IPS DF 6.9 (cell line): ENCODE data around the gene VPS33A.
A peak's percentile ranks its signal among the peaks of the same experiment; 100 is the strongest.

ENCODE experiments used
- DNase-seq: peaks from one replicate; pipeline ENCODE4 v3.0.0-alpha.2; 2013; ENCODE audit warnings: low read depth, low spot score
- H3K27ac ChIP-seq: one replicate; pipeline ENCODE4 v1.5.1; 2013; ENCODE audit warnings: low read length, control low read depth
- H3K27me3 ChIP-seq: 2 replicates; pipeline ENCODE4 v1.6.1; 2013; ENCODE audit warnings: mild to moderate bottlenecking, low read length; ENCODE audit not compliant: control insufficient read depth, insufficient read depth
- H3K36me3 ChIP-seq: 2 replicates; pipeline ENCODE4 v1.6.1; 2013; ENCODE audit warnings: low read length; ENCODE audit not compliant: control insufficient read depth, insufficient read depth
- H3K4me1 ChIP-seq: 2 replicates; pipeline ENCODE4 v1.6.1; 2013; ENCODE audit warnings: low read length; ENCODE audit not compliant: control insufficient read depth, insufficient read depth
- H3K4me3 ChIP-seq: 2 replicates; pipeline ENCODE4 v1.5.1; 2013; ENCODE audit warnings: mild to moderate bottlenecking, low read length
- H3K9me3 ChIP-seq: 2 replicates; pipeline ENCODE4 v1.6.1; 2013; ENCODE audit warnings: low read length, inconsistent platforms; ENCODE audit not compliant: control insufficient read depth, insufficient read depth
- WGBS: extraction: QIAGEN DNeasy Blood & Tissue Kit; methylation state at CpG from one replicate; pipeline ENCODE4 v1.1.7; 2013; ENCODE audit warnings: mixed read lengths, missing lambda C conversion rate; ENCODE audit not compliant: insufficient read length, insufficient coverage; 5-methylcytosine and 5-hydroxymethylcytosine counted together

Gene VPS33A

GRCh38 chr12:122228092-122228491 lies 38.2 kb downstream of the VPS33A start:
- H3K9me3 ChIP-seq, result no peaks in the 10 kb centered on the region
- no peak for DNase-seq
- no peaks in the 10 kb centered on the region for H3K27me3 ChIP-seq
- no CpG with 5 or more reads among the region's 5 CpGs for WGBS
- H3K27ac ChIP-seq, result no peak overlapping the region
- no peak overlapping the region for H3K4me3 ChIP-seq
- H3K36me3 ChIP-seq, result no peaks in the 10 kb centered on the region
- peaks cover 5% of the 10 kb centered on the region for H3K4me1 ChIP-seq

- Histone ChIP-seq H3K4me1 (peaks cover 5% of the 10 kb centered on the region), H3K4me3 (no peak overlapping the region)
- WGBS, result no CpG with 5 or more reads among the region's 17 CpGs
These were observed 39.0 kb downstream of the VPS33A start for GRCh38 chr12:122227341-122227740.

GRCh38 chr12:122226366-122227125 lies 39.7 kb downstream of the VPS33A start:
- H3K4me3 ChIP-seq, result peak overlapping the region; percentile 19; the same call in 1 of the 2 replicates
- no peaks in the 10 kb centered on the region for H3K9me3 ChIP-seq
- no peak for DNase-seq
- H3K27me3 ChIP-seq, result no peaks in the 10 kb centered on the region
- no peak overlapping the region for H3K27ac ChIP-seq
- H3K4me1 ChIP-seq, result peaks cover 5% of the 10 kb centered on the region
- no CpG with 5 or more reads among the region's 55 CpGs for WGBS
- H3K36me3 ChIP-seq, result peaks cover 3% of the 10 kb centered on the region; the same call in 1 of the 2 replicates

More at GRCh38 chr12:122227341-122227740, 39.0 kb downstream of the VPS33A start:
- no peaks in the 10 kb centered on the region for H3K27me3 ChIP-seq
- H3K36me3 ChIP-seq, result peaks cover 3% of the 10 kb centered on the region; the same call in 1 of the 2 replicates
- no peak for DNase-seq
- no peaks in the 10 kb centered on the region for H3K9me3 ChIP-seq
- H3K27ac ChIP-seq, result no peak overlapping the region

- no CpG with 5 or more reads among the region's 74 CpGs for WGBS
- no peak within 1 kb of the TSS for H3K27ac ChIP-seq
- no peaks in the 10 kb centered on the region for H3K9me3 ChIP-seq
- peak within 1 kb of the TSS; percentile 93 for H3K4me3 ChIP-seq
- peak; percentile 97 for DNase-seq
- H3K36me3 ChIP-seq, result peaks cover 3% of the 10 kb centered on the region; the same call in 1 of the 2 replicates
- peaks cover 5% of the 10 kb centered on the region for H3K4me1 ChIP-seq
- H3K27me3 ChIP-seq, result no peaks in the 10 kb centered on the region
These were observed 40.5 kb downstream of the VPS33A start, which contains the start of gene DIABLO for GRCh38 chr12:122225683-122226365. Gene DIABLO (minus strand): TSS chr12:122226052. CDS start chr12:122226014, 38 bp downstream.

GRCh38 chr12:122216445-122216844 lies 49.8 kb downstream of the VPS33A start:
- Histone ChIP-seq H3K27ac (no peak overlapping the region), H3K27me3 (no peaks in the 10 kb centered on the region), H3K36me3 (peaks cover 21% of the 10 kb centered on the region), H3K4me1 (no peaks in the 10 kb centered on the region), H3K4me3 (no peak overlapping the region), H3K9me3 (no peaks in the 10 kb centered on the region)
- DNase-seq, result no peak
- no CpG with 5 or more reads among the region's 1 CpG for WGBS

GRCh38 chr12:122215771-122216170 lies 50.5 kb downstream of the VPS33A start:
- H3K36me3 ChIP-seq, result peaks cover 21% of the 10 kb centered on the region
- H3K27me3 ChIP-seq, result no peaks in the 10 kb centered on the region
- no peak overlapping the region for H3K4me3 ChIP-seq
- no peaks in the 10 kb centered on the region for H3K9me3 ChIP-seq
- H3K27ac ChIP-seq, result no peak overlapping the region
- no peak for DNase-seq
- WGBS, result no CpG with 5 or more reads among the region's 5 CpGs
- no peaks in the 10 kb centered on the region for H3K4me1 ChIP-seq

- peaks cover 13% of the 10 kb centered on the region for H3K36me3 ChIP-seq
- DNase-seq, result no peak
- H3K4me1 ChIP-seq, result peaks cover 5% of the 10 kb centered on the region; the same call in 1 of the 2 replicates
- no peak overlapping the region for H3K4me3 ChIP-seq
- no peak overlapping the region for H3K27ac ChIP-seq
- no CpG with 5 or more reads among the region's 18 CpGs for WGBS
- peaks cover 11% of the 10 kb centered on the region; the same call in 1 of the 2 replicates for H3K27me3 ChIP-seq
- no peaks in the 10 kb centered on the region for H3K9me3 ChIP-seq
These were observed 58.0 kb downstream of the VPS33A start for GRCh38 chr12:122208073-122208820.

- WGBS, result no CpG with 5 or more reads among the region's 8 CpGs
- H3K9me3 ChIP-seq, result no peaks in the 10 kb centered on the region
- no peak for DNase-seq
- no peak overlapping the region for H3K27ac ChIP-seq
- H3K27me3 ChIP-seq, result peaks cover 11% of the 10 kb centered on the region; the same call in 1 of the 2 replicates
- H3K36me3 ChIP-seq, result peaks cover 11% of the 10 kb centered on the region
- H3K4me1 ChIP-seq, result peaks cover 5% of the 10 kb centered on the region; the same call in 1 of the 2 replicates
- H3K4me3 ChIP-seq, result no peak overlapping the region
These were observed 58.9 kb downstream of the VPS33A start for GRCh38 chr12:122207391-122207790.

GRCh38 chr12:122206976-122207375 lies 59.3 kb downstream of the VPS33A start:
- Histone ChIP-seq H3K27me3 (peaks cover 11% of the 10 kb centered on the region; the same call in 1 of the 2 replicates), H3K4me1 (peaks cover 5% of the 10 kb centered on the region; the same call in 1 of the 2 replicates), H3K9me3 (no peaks in the 10 kb centered on the region), H3K4me3 (no peak overlapping the region), H3K36me3 (peaks cover 11% of the 10 kb centered on the region), H3K27ac (no peak overlapping the region)
- DNase-seq, result no peak
- no CpG with 5 or more reads among the region's 8 CpGs for WGBS
